Transverse colon (tissue), 4 donors: ENCODE measurements around the gene WEE1. TPM values are rescaled to one million over a fixed set of nuclear protein-coding genes. Genes with fewer than 3 reads are reported as not detected.
"Not testable (repeated sequence)": the region's sequence is repeated elsewhere in the genome, so short reads cannot be mapped to it uniquely, and the experiment has no call there.

ENCODE experiments used
- DNase-seq: peaks from one replicate; pipeline ENCODE4 v3.0.0-alpha.2; 2019
- H3K27ac ChIP-seq, 4 donors: fragments of 200-600 bp; sonication (generic); 2 replicates each; pipeline ENCODE4 v1.5.1; 2016 to 2018; ENCODE audit warnings: inconsistent platforms in 4 of 4
- H3K27me3 ChIP-seq: fragments of 200-600 bp; sonication (generic); 2 replicates; pipeline ENCODE4 v1.5.1; 2017; ENCODE audit warnings: inconsistent platforms
- H3K36me3 ChIP-seq, 4 donors: fragments of 200-600 bp; sonication (generic); 2 replicates each; pipeline ENCODE4 v1.5.1; 2017 to 2019; ENCODE audit warnings: inconsistent platforms in 4 of 4
- H3K4me1 ChIP-seq, 4 donors: fragments of 200-600 bp; sonication (generic); 2 replicates each; pipeline ENCODE4 v1.5.1; 2017 to 2020; ENCODE audit warnings: inconsistent platforms in 4 of 4
- H3K4me3 ChIP-seq, 4 donors: fragments of 200-600 bp; sonication (generic); 1 replicate in 1 of 4; 2 replicates in 3 of 4; pipeline versions ENCODE4 v1.5.1 to v1.6.1; 2017 to 2019; ENCODE audit warnings: inconsistent platforms in 4 of 4
- H3K9me3 ChIP-seq, 2 donors: fragments of 200-600 bp; sonication (generic); 2 replicates each; pipeline ENCODE4 v1.5.1; 2017 to 2019; ENCODE audit warnings: inconsistent platforms in 2 of 2
- CTCF ChIP-seq, 5 experiments: fragments of 200-600 bp in 3 of 5; fragments of 450-650 bp in 2 of 5; sonication (generic) in 3 of 5; IDR thresholded peaks; 1 replicate in 2 of 5; 2 replicates in 3 of 5; pipeline ENCODE4 v1.5.1; 2016 to 2017; ENCODE audit warnings: antibody characterized with exemption in 5 of 5, inconsistent platforms in 3 of 5, mild to moderate bottlenecking in 2 of 5, moderate library complexity in 1 of 5
- EP300 ChIP-seq: sonication (generic); formaldehyde crosslinking; IDR thresholded peaks from one replicate; pipeline ENCODE4 v1.6.1; 2017; ENCODE audit warnings: antibody characterized with exemption, low read depth
- POLR2A ChIP-seq: fragments of 450-650 bp; IDR thresholded peaks from one replicate; pipeline ENCODE4 v1.6.1; 2016; ENCODE audit warnings: antibody characterized with exemption, mild to moderate bottlenecking, moderate library complexity
- POLR2AphosphoS5 ChIP-seq, 3 donors: sonication (generic); formaldehyde crosslinking; IDR thresholded peaks; one replicate each; pipeline ENCODE4 v1.6.1; 2016; ENCODE audit warnings: antibody characterized with exemption in 3 of 3
- WGBS, 2 donors: methylation state at CpG; one replicate each; pipeline ENCODE4 v1.1.5; 2018; ENCODE audit warnings: low coverage in 1 of 2; 5-methylcytosine and 5-hydroxymethylcytosine counted together
- in situ Hi-C, 4 donors: fragments of 200-750 bp; cut with MboI; loops; one replicate each; pipeline versions ENCODE4 v1.15.0 to v1.15.1; 2017; ENCODE audit warnings: low sequenced_read_pairs in 3 of 4, low pct_ligation_motif_present in 1 of 4, low pct_unique_long_range_greater_than_20kb in 1 of 4
- intact Hi-C: fragments of 100-400 bp; cut with DNase I; formaldehyde crosslinking; loops from one replicate; pipeline ENCODE4 v1.15.1; 2023; ENCODE audit warnings: low total_unique reads
- total RNA-seq, 4 donors: library from RNA; depleted of rRNA; stranded (reverse); fragments of >200 nt; gene quantifications; one replicate each; pipeline ENCODE4 v1.1.0, GENCODE V29; 2016

Gene WEE1
- total RNA-seq, 4 donors from 2014 or later, result 7.9 to 48.2 (median 31.8) TPM

GRCh38 chr11:9535189-9535781, 38.2 kb upstream of the WEE1 start:
- peak; percentile 83 for DNase-seq
- H3K9me3 ChIP-seq, result no peaks in the 10 kb centered on the region
- TF ChIP-seq CTCF (IDR thresholded peaks at IDR 0.05) (peak; percentile 76 to 84 (median 79)), POLR2A (no peak), EP300 (no peak), POLR2AphosphoS5 (IDR thresholded peaks at IDR 0.05) (peak in 2 of 3 donors; percentile 11 to 39)
- in situ Hi-C loops, result loop anchor here in 2 of 4 donors (5.0 to 10.0 kb wide), 3 partner anchors 77 to 220 kb away; no protein-coding TSS in a partner anchor
- no peaks in the 10 kb centered on the region for H3K36me3 ChIP-seq
- peaks cover 0 to 11% (median 5%) of the 10 kb centered on the region in 4 donors for H3K4me1 ChIP-seq
- H3K27me3 ChIP-seq, result no peaks in the 10 kb centered on the region
- H3K4me3 ChIP-seq, result no peak overlapping the region
- 72% methylated on average over 6 of the region's 6 CpGs; no CpG with 5 or more reads in 1 of the 2 donors for WGBS, 2 donors
- intact Hi-C loops, result no loop called here
- H3K27ac ChIP-seq, result no peak overlapping the region

DNA sequence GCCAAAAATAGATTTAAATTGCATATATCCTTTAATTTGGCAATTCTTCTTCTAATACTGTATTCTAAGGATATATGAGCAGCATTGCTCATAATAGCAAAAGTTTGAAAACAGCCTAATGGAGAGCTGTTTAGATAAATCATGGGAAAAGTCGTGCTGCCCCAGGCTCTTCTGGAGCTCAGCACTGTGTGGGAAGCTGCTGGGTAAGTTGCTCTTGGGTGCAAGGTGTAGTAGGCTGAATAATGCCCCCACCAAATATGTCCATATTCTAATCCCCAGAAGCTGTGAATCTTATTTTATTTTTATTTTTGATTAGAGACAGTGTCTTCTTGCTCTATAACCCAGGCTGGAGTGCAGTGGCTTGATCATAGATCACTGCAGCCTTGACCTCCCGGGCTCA, 34.9 kb upstream of the WEE1 start:
- intact Hi-C loops, result no loop called here
- in situ Hi-C loops, result loop anchor here in 2 of 4 donors (5.0 to 10.0 kb wide), 3 partner anchors 74 to 216 kb away; no protein-coding TSS in a partner anchor
- Histone ChIP-seq H3K4me1 (peaks cover 0 to 6% (median 0%) of the 10 kb centered on the region in 4 donors), H3K27me3 (no peaks in the 10 kb centered on the region), H3K36me3 (no peaks in the 10 kb centered on the region), H3K4me3 (no peak overlapping the region), H3K27ac (no peak overlapping the region), H3K9me3 (no peaks in the 10 kb centered on the region)
- TF ChIP-seq POLR2A, result no peak
- 80 to 85% methylated on average over 1 to 2 of the region's 2 CpGs for WGBS, 2 donors
- DNase-seq, result no peak

DNA sequence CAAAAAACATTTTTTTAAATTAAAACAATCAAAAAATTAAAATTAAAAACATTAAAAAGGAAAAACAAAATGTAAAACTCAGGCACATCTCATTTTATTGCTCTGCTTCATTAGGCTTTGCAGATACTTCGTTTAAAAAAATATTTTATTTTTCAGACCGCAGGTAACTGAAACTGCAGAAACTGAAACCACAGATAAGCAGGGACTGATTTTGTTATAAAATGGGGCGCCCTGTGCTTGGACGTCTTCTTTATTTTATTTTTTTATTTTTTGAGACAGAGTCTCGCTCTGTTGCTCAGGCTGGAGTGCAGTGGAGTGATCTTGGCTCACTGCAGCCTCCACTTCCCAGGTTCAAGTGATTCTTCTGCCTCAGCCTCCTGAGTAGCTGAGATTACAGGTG, 24.3 kb upstream of the WEE1 start:
- intact Hi-C loops, H3K27me3 ChIP-seq, H3K9me3 ChIP-seq, H3K4me3 ChIP-seq, in situ Hi-C loops, DNase-seq, H3K36me3 ChIP-seq, H3K4me1 ChIP-seq, H3K27ac ChIP-seq: not testable (repeated sequence)
- 85 to 89% methylated on average over 5 of the region's 5 CpGs for WGBS, 2 donors

GRCh38 chr11:9550191-9550628, 23.3 kb upstream of the WEE1 start:
- TF ChIP-seq POLR2AphosphoS5 (IDR thresholded peaks at IDR 0.05) (no peak), CTCF (IDR thresholded peaks at IDR 0.05) (no peak), EP300 (no peak), POLR2A (no peak)
- WGBS, 2 donors, result 20 to 78% methylated on average over 4 to 8 of the region's 8 CpGs
- Histone ChIP-seq H3K4me1 (no peaks in the 10 kb centered on the region), H3K27ac (no peak overlapping the region), H3K27me3 (no peaks in the 10 kb centered on the region), H3K36me3 (no peaks in the 10 kb centered on the region), H3K9me3 (peaks cover 0 to 3% of the 10 kb centered on the region in 2 donors), H3K4me3 (no peak overlapping the region)
- in situ Hi-C loops, result no loop called here
- no peak for DNase-seq
- intact Hi-C loops, result no loop called here

GRCh38 chr11:9561279-9561982, 12.0 kb upstream of the WEE1 start:
- TF ChIP-seq POLR2A (no peak), EP300 (no peak), POLR2AphosphoS5 (IDR thresholded peaks at IDR 0.05) (no peak), CTCF (IDR thresholded peaks at IDR 0.05) (no peak)
- H3K4me1 ChIP-seq, result peaks cover 9 to 13% (median 12%) of the 10 kb centered on the region in 4 donors
- WGBS, 2 donors, result 91% methylated on average over 2 of the region's 2 CpGs
- no peak overlapping the region for H3K27ac ChIP-seq
- DNase-seq, result no peak
- H3K36me3 ChIP-seq, result no peaks in the 10 kb centered on the region
- no peaks in the 10 kb centered on the region for H3K9me3 ChIP-seq
- no peaks in the 10 kb centered on the region for H3K27me3 ChIP-seq
- in situ Hi-C loops, result no loop called here
- intact Hi-C loops, result no loop called here
- H3K4me3 ChIP-seq, result no peak overlapping the region
